ENCODE data around the gene BEST2. TPM values are rescaled to one million over a fixed set of nuclear protein-coding genes. Genes with fewer than 3 reads are reported as not detected.
"Not testable (repeated sequence)": the region's sequence is repeated elsewhere in the genome, so short reads cannot be mapped to it uniquely, and the experiment has no call there.

BEST2 gene
- total RNA-seq, 4 donors from 2014 or later: 0.14 to 0.29 TPM; not detected in 2

DNA sequence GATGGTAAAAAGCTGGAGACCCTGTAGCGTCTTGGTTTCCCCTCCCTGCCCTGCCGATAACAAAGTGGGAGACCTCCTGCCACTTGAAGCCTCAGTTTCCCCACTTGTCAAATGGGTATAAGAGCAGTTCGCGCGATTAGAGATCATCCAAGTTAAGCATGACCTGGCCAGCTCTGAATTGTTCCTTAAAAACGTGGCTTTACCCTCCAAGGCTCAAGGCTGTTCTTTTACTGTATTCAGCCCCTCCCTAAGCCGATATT, 28.3 kb upstream of the BEST2 start:
- Histone ChIP-seq H3K4me1 (peaks cover 4 to 5% of the 10 kb centered on the region in 2 donors), H3K27ac (peak overlapping the region; percentile 98), H3K9me3 (no peaks in the 10 kb centered on the region), H3K4me3 (peak overlapping the region; percentile 71 to 86), H3K36me3 (no peaks in the 10 kb centered on the region), H3K27me3 (no peaks in the 10 kb centered on the region)
- TF ChIP-seq POLR2A (IDR thresholded peaks at IDR 0.05): no peak
- TF ChIP-seq, protein P1, sequence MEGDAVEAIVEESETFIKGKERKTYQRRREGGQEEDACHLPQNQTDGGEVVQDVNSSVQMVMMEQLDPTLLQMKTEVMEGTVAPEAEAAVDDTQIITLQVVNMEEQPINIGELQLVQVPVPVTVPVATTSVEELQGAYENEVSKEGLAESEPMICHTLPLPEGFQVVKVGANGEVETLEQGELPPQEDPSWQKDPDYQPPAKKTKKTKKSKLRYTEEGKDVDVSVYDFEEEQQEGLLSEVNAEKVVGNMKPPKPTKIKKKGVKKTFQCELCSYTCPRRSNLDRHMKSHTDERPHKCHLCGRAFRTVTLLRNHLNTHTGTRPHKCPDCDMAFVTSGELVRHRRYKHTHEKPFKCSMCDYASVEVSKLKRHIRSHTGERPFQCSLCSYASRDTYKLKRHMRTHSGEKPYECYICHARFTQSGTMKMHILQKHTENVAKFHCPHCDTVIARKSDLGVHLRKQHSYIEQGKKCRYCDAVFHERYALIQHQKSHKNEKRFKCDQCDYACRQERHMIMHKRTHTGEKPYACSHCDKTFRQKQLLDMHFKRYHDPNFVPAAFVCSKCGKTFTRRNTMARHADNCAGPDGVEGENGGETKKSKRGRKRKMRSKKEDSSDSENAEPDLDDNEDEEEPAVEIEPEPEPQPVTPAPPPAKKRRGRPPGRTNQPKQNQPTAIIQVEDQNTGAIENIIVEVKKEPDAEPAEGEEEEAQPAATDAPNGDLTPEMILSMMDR (IDR thresholded peaks at IDR 0.05): no peak
- no peak for DNase-seq
- intact Hi-C loops (cut with DNase I; ENCODE audit: low total_unique reads): no loop called here

DNA sequence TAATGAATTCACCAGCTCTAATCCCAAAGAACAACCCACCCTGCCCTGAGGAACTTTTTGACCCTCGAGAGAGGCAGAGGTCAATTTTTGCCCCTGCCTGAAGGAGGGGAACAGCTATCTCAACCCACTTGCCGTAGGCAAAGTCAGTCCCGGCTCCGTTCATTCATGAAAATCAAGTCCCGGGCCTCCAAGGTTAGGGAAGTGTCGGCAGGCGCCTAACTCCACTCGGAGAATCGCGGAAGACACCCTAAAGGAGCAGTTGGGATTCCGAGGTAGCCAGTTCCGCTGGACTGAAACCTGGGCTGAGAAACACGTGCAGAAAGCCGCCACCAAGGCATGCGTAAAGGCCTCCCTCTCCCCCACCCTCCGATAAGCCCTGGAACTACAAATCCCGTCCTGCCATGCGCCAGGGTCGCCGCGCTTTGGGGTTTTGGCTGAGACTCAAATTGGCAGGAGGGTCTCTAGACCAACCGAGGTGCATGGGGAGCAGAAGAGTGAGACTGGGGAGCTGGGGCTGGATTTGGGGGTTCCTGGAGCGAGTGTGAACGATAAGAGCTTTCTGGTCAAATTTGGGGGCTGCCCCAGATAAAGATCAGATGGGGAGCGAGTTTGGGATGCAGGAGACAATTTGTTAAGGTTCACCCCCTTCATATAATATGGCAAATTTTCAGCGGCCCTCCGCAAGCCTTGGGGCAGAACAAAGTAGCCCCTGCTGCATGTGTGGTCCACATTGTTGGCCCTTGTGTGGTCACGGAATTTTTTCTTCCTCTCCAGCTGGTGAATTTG, 27.8 kb upstream of the BEST2 start, which contains the start of gene TNPO2:
TNPO2 (minus strand) TSS at position 292 of the 786 bp plus-strand sequence. CDS start 2,955 bp downstream, outside the sequence.
- TF ChIP-seq POLR2A (IDR thresholded peaks at IDR 0.05): no peak
- TF ChIP-seq, protein P1 (IDR thresholded peaks at IDR 0.05): no peak
- no peaks in the 10 kb centered on the region for H3K9me3 ChIP-seq
- intact Hi-C loops (cut with DNase I; ENCODE audit: low total_unique reads): no loop called here
- peak; percentile 46 to 55 for DNase-seq
- peak within 1 kb of the TSS; percentile 98 for H3K27ac ChIP-seq
- H3K27me3 ChIP-seq: no peaks in the 10 kb centered on the region
- no peaks in the 10 kb centered on the region for H3K36me3 ChIP-seq
- H3K4me1 ChIP-seq: peaks cover 4 to 5% of the 10 kb centered on the region in 2 donors
- peak within 1 kb of the TSS; percentile 71 to 86 for H3K4me3 ChIP-seq

DNA sequence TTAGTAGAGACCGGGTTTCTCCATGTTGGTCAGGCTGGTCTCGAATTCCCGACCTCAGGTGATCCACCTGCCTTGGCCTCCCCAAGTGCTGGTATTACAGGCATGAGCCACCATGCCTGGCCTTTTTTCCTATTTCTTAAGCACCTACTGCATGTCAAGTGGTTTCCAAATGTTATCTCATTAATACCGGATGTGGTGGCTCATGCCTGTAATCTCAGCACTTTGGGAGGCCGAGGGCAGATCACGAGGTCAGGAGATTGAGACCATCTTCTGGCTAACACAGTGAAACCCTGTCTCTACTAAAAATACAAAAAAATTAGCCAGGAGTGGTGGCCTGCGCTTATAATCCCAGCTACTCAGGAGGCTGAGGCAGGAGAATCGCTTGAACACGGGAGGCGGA, 26.0 kb upstream of the BEST2 start:
- DNase-seq; intact Hi-C loops (cut with DNase I; ENCODE audit: low total_unique reads); H3K9me3 ChIP-seq; H3K4me1 ChIP-seq; H3K27me3 ChIP-seq; H3K36me3 ChIP-seq; H3K4me3 ChIP-seq; H3K27ac ChIP-seq: not testable (repeated sequence)

DNA sequence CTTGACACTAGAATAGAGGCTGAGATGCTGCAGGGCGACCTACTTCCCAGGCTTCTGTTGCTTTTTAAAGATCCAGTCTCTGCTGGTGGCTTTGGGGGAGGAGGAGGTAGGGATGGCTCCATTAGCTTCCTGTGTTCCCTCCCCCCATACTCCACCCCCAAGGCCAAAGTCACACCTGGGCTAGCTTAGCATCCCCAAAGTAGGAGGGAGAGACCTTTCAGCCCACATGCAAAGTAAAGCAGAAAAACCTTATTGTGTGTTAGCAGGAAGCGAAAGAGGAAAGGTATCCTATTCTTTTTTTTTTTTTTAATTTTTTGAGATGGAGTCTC, 24.6 kb upstream of the BEST2 start:
- H3K4me3 ChIP-seq: no peak overlapping the region
- intact Hi-C loops (cut with DNase I; ENCODE audit: low total_unique reads): no loop called here
- no peaks in the 10 kb centered on the region for H3K27me3 ChIP-seq
- no peaks in the 10 kb centered on the region for H3K4me1 ChIP-seq
- no peaks in the 10 kb centered on the region for H3K9me3 ChIP-seq
- no peak for DNase-seq
- H3K36me3 ChIP-seq: no peaks in the 10 kb centered on the region
- no peak overlapping the region for H3K27ac ChIP-seq
- TF ChIP-seq POLR2A (IDR thresholded peaks at IDR 0.05): no peak
- TF ChIP-seq, protein P1 (IDR thresholded peaks at IDR 0.05): no peak

DNA sequence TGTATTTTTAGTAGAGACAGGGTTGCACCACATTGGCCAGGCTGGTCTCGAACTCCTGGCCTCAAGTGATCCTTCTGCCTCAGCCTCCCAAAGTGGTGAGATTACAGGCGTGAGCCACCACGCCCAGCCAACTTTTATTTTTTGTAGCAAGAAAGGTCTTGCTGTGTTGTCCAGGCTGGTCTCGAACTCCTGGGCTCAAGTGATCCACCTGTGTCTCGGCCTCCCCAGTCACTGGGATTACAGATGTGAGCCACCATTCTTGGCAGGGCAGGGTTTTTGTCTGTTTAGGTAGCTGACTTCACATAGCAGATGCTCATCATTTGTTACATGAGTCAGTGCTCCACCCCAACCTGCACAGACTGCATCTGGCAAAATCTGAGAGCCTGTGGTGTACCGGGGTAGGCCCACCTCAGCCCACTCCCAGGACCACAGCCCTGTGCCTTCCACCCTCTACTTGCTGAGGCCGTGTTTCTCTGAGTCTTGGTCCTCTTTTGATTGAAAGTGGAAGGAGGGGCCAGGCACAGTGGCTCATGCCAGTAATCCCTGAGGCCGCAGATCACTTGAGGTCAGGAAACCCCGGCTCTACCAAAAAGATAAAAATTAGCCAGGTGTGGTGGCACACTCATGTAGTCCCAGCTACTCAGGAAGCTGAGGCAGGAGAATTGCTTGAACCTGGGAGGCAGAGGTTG, 23.7 kb upstream of the BEST2 start:
- Histone ChIP-seq H3K27me3 (no peaks in the 10 kb centered on the region), H3K9me3 (no peaks in the 10 kb centered on the region), H3K36me3 (no peaks in the 10 kb centered on the region), H3K4me1 (peaks cover 3 to 8% of the 10 kb centered on the region in 2 donors), H3K4me3 (no peak overlapping the region), H3K27ac (no peak overlapping the region)
- intact Hi-C loops (cut with DNase I; ENCODE audit: low total_unique reads): no loop called here
- no peak for DNase-seq
- TF ChIP-seq, protein P1 (IDR thresholded peaks at IDR 0.05): no peak
- TF ChIP-seq POLR2A (IDR thresholded peaks at IDR 0.05): no peak
